GM21515 (cell line): ENCODE results near the gene RAD18.

Experiments
- ATAC-seq: cut with Tn5 transposase; IDR thresholded peaks from one replicate; pipeline ENCODE4 v1.9.1; 2021; ENCODE audit not compliant: unreplicated experiment

RAD18 gene

DNA sequence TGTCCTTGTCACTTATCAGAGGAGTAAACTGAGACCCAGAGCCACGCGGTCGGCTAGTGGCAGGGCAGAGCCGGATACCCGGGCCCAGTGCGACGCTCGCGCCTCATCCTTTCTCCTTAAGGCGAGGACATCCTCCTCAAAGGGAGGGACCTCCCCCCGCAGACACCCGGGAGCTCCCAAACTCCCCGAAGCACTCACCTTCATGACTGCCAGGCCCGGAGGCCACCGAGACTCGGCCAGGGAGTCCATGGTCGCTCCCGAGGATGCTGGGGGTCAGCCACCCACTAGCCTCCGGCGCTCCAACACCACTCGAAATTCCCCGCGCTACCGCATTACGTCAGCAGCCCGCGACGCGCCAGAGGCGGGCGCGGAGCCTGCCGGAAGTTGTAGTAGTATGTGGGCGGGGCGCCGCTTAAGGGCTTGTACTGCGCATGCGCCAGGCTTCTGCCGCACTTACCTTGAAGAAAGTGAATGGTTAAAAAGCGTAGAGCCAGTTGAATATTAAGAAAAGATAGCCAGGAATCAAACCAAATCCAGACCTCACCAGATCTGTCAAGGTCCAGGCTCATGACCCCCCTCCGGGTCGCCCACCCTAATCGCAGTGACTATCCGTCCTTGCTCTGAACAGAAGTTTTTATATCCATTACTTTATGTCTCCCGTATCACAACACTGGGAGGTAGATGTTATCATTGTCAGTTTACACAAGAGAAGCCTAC lies at the start of gene RAD18:
TSS of gene RAD18 (minus strand) at position 336 of the 717 bp plus-strand sequence. CDS start at position 249, 87 bp downstream.
- ATAC-seq = peak; percentile 93

GRCh38 chr3:9012521-9012920 lies 49.2 kb upstream of the RAD18 start:
- no peak for ATAC-seq

GRCh38 chr3:9009976-9010545 lies 46.8 kb upstream of the RAD18 start:
- no peak for ATAC-seq

- ATAC-seq = no peak
These were observed 45.4 kb upstream of the RAD18 start for GRCh38 chr3:9008550-9009255.

DNA sequence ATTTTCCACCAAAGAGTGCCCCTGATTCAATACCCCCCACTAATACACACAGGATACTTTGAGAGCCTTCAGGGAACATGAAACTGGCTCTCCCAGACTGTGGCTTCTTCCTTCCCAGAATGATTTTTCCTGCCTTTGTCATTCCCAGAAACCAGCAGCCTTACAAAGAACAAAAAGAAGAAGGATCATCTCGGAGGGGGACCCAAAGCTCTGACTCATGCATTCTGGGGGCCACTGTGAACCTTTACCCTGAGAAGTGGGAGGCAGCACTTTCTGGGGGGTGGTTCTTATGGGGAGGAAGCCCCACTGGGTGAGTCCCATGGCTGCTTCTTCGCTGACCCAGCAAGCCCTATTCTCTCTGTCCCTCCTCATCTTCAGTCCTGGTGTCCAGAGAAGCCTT lies 44.7 kb upstream of the RAD18 start:
- no peak for ATAC-seq

- ATAC-seq = no peak
These were observed 43.9 kb upstream of the RAD18 start for GRCh38 chr3:9007213-9007612.

DNA sequence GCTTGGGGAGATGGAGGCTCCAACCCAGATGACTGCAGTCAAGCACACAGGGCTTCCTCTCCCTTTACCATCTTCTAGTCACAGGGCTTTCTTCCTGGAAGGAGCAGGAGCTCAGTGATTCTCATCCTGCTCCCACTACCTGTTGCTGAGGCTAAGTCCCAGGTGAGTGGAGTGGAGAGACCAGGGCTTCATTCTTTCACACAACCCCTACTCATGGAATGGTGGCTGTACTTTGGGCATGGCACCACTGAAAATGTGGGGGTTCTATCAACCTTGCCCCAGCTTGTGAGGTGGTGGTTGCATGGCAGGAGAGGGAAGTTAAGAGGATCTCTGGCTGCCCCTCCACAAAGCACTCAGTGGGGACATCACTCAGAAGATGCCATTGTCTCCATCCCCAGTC lies 36.8 kb upstream of the RAD18 start:
- no peak for ATAC-seq

GRCh38 chr3:8997151-8997550 lies 33.9 kb upstream of the RAD18 start:
- no peak for ATAC-seq

GRCh38 chr3:8996681-8997121 lies 33.4 kb upstream of the RAD18 start:
- ATAC-seq = no peak

DNA sequence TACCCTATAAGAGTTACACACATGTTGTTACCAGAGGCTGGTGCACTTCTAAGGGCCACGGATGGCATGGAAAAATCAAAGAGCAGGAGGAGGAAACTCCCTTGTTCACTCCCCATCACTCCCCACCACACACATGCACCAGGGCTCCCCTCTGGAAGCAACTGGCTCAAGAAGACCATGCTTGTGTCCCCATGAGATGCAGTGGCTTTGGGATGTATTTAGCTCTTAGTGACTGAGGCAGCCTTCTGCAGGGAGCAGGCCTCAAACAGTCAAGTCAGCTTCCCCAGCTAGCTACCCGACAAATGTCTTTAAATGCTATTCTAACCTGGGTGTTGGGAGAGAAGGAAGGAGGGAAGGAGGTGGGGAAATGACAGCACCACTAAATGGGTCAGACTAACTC lies 32.9 kb upstream of the RAD18 start:
- ATAC-seq = no peak

DNA sequence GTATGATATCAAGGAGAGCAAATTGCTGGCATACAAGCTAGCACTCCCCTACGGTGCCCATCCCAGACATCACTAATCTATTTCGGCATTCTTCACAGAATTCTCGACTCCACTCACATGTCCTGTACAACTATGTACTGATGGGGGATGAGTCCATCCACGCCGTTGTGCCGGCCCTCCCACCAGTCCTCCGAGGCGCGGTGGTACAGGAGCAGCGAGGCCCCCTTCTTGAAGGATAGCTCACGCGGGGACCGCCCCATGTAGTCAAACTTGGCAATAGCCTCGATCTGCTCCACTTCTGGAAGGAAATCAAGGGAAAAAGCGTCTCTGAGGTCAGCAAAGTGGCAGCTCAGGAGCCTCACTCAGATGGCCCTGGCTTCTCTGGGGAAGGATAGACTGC lies 31.0 kb upstream of the RAD18 start:
- no peak for ATAC-seq

- ATAC-seq = no peak
These were observed 30.1 kb upstream of the RAD18 start for GRCh38 chr3:8993331-8993730.

- no peak for ATAC-seq
These were observed 29.6 kb upstream of the RAD18 start for GRCh38 chr3:8992854-8993253.

DNA sequence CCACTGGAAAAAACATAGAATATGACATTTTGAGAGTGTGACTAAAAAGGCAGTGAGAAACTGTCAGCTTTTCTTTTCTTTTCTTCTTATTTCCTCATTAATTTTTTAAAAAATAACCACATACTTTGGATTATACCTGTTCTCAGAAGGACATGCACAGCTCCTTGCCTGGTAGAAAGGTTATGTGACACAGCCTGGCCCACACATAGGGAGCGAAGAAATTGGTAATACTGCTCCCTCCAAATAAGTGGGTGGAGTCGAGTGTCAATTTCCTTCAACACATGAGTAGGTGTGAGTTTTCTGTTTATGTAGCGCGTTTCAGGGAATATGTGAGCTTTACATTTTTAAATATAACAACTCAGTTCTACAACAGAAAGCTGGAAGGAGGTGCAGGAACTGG lies 28.9 kb upstream of the RAD18 start:
- ATAC-seq = no peak

GRCh38 chr3:8990266-8991215 lies 27.3 kb upstream of the RAD18 start:
- ATAC-seq = no peak

DNA sequence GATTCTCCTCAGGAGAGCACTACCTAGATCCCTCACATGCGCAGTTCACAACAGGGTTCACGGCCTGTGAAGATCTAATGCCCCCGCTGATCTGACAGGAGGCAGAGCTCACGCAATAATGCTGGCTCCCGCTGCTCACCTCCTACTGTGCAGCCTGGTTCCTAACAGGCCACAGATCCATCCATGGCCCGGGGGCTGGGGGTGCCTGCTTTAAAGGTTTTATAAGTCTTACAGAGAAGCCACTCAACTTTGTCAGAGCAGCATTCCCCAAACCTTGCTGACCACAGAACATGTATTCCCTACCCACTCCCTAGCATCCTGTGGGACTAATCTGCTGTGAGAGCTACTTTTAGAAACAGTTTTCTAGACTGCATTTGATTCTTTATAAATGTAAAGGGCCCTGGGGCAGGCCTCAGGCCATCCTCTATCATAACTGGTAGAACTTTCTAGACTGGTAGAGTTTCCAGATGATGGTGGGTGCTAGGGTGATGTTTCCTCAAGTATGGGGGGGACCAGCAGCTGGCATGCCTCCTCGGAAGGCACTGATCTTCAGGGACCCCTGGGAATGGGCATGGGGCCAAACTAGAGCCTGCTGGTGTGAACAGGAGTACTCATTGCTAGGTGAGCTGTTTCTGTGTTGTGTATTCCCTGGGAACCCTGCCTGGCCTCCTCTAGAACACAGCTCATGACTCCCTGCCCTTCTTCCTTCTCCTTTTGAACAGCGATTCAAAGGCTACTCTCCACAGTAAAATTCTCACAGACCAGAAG lies 25.7 kb upstream of the RAD18 start:
- no peak for ATAC-seq

DNA sequence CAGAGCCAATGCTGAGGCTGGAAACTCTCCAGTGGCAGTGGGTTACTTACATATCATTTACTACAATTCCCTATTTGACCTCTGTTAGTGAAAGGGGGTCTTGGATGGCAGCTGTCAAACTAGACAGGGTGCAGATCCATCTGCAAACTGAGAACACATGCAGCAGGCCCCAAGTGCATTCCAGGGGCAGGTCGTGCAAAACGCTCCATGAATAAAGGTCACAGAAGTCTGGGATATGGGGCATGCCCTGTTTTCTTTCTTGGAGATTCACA lies 25.0 kb upstream of the RAD18 start:
- ATAC-seq = no peak

- ATAC-seq = peak; percentile 69
These were observed 24.5 kb upstream of the RAD18 start for GRCh38 chr3:8987645-8988383.

- no peak for ATAC-seq
These were observed 24.0 kb upstream of the RAD18 start for GRCh38 chr3:8987226-8987625.

DNA sequence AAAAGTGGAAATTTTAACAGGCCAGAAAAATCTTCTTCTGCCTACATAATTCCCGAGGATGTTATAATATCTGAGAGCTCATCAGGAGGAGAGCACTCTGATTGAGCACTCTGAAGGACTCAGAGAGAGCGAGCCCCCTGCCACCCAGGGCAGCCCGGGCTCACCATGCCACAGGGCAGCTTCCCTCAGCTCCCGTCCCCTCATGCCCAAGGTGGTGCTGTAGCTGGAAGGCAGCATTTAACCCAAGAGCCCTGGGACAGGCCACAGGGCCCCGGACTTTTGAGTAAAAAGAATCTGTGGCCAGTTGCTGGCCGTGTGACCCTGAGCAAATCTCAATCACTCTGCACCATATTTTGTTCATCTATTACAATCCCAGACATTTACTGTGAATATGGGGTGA lies 23.5 kb upstream of the RAD18 start:
- ATAC-seq = no peak
